ENCODE measurements around the gene TLR7. TPM values are rescaled to one million over a fixed set of nuclear protein-coding genes. Genes with fewer than 3 reads are reported as not detected.

Gene TLR7
- total RNA-seq, 1 donor from 2014 or later, result 0.04 TPM

DNA sequence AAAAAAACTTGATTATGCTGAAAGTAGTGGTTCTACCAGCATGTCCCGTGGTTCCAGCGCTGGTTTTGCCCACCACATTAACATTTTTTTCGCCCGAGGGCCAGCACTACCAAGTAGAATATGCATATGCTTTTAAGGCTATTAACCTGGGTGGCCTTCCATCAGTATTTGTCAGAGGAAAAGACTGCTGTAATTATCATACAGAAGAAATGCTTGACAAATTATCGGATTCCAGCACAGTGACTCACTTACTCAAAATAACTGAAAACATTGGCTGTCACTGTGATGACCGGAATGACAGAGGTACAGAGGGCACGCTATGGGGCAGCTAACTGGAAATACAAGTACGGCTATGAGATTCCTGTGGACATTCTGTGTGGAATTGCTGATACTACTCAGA is 41.1 kb upstream of the TLR7 start:
- DNase-seq (ENCODE audit: low spot score in 2 of 2, unreplicated experiment in 2 of 2), result no peak
- H3K27me3 Mint-ChIP-seq (ENCODE audit: low read depth), result peaks cover 3% of the 10 kb centered on the region
- H3K4me3 Mint-ChIP-seq, result no peak overlapping the region
- TF ChIP-seq, protein P1, sequence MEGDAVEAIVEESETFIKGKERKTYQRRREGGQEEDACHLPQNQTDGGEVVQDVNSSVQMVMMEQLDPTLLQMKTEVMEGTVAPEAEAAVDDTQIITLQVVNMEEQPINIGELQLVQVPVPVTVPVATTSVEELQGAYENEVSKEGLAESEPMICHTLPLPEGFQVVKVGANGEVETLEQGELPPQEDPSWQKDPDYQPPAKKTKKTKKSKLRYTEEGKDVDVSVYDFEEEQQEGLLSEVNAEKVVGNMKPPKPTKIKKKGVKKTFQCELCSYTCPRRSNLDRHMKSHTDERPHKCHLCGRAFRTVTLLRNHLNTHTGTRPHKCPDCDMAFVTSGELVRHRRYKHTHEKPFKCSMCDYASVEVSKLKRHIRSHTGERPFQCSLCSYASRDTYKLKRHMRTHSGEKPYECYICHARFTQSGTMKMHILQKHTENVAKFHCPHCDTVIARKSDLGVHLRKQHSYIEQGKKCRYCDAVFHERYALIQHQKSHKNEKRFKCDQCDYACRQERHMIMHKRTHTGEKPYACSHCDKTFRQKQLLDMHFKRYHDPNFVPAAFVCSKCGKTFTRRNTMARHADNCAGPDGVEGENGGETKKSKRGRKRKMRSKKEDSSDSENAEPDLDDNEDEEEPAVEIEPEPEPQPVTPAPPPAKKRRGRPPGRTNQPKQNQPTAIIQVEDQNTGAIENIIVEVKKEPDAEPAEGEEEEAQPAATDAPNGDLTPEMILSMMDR (IDR thresholded peaks at IDR 0.05; ENCODE audit: unreplicated experiment), result no peak
- no peak overlapping the region for H3K27ac Mint-ChIP-seq
- H3K36me3 Mint-ChIP-seq, result peaks cover 17% of the 10 kb centered on the region
- H3K4me1 Mint-ChIP-seq, result peaks cover 5% of the 10 kb centered on the region
- H3K9me3 Mint-ChIP-seq, result peaks cover 22% of the 10 kb centered on the region

DNA sequence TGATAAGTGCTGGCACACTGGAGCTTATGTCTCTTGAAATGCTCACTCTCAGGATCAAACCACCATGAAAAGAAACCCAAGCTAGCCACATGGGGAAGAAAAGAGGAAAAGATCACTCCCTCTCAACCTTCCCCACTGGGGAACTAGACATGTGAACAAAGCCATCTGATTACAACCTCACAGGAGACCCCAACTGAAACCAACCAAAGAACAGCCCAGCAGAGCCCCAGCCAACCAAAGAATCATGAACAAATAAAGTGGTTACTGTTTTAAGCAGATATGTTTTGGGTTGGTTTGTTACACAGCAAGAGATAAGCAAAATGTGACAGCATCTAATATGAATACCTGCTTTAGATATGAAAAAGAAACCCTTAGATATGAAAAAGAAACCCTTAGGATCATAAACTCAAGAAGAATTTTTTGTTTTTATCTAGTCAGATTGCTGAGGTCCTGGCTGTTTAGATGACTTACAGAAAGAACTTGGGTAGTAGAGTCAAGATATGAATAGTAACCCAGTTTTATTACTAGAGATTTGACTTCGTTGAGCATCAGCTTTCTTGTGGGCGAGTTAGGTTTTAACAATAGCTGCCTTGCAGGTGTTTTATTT is 23.7 kb upstream of the TLR7 start:
- no peaks in the 10 kb centered on the region for H3K4me1 Mint-ChIP-seq
- TF ChIP-seq, protein P1 (IDR thresholded peaks at IDR 0.05; ENCODE audit: unreplicated experiment), result no peak
- no peaks in the 10 kb centered on the region for H3K36me3 Mint-ChIP-seq
- no peak overlapping the region for H3K27ac Mint-ChIP-seq
- H3K27me3 Mint-ChIP-seq (ENCODE audit: low read depth), result no peaks in the 10 kb centered on the region
- H3K4me3 Mint-ChIP-seq, result no peak overlapping the region
- DNase-seq (ENCODE audit: low spot score in 2 of 2, unreplicated experiment in 2 of 2), result no peak
- H3K9me3 Mint-ChIP-seq, result peaks cover 24% of the 10 kb centered on the region

DNA sequence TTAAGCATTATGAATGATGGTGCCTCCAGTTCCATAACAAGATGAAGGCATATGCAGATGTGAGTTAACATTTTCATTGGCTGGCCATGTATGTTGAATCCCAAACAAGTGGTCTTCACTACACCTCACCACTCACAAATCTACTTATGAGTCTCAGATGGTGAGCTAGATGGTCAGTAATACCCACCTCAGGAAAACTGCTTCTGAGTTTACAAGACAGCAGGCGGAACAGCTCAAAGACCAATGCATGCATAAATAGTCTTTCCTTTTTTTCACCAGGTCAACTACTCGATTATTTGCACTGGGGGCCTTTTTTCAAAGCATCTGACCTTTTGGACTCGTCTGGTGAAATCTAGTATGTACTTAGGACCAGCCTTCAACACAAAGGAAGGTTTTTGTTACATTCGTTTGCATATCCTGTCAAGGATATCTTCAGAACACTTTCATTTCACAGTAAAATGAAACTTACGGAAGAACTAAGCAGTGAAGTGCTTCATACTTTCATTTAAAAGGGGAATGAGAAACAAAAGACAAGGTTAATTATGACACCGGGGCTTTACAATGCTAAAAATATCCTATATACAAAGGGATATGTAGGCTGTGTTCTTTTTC is 23.1 kb upstream of the TLR7 start:
- Mint-ChIP-seq H3K4me3 (no peak overlapping the region), H3K4me1 (no peaks in the 10 kb centered on the region), H3K9me3 (peaks cover 27% of the 10 kb centered on the region), H3K36me3 (no peaks in the 10 kb centered on the region), H3K27ac (no peak overlapping the region), H3K27me3 (ENCODE audit: low read depth) (no peaks in the 10 kb centered on the region)
- TF ChIP-seq, protein P1 (IDR thresholded peaks at IDR 0.05; ENCODE audit: unreplicated experiment), result no peak
- no peak for DNase-seq (ENCODE audit: low spot score in 2 of 2, unreplicated experiment in 2 of 2)

DNA sequence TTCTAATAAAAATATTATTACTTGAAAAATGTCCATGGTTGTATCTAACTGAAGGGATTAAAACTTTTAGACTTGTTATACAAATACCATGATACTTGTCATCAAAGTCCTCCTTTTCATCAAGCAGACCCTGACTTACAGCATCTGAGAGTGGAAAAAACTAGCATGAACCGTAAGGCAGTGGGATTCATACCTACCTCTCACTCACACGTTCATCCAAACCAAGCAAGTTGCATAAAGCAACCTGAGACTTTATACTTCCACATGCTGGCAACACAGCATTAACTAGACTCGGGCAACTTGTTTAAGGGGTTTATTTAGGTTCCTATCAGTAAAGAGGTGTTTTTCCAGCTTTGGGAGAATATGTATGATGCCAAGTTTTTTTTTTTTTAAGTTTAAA is 22.6 kb upstream of the TLR7 start:
- no peaks in the 10 kb centered on the region for H3K4me1 Mint-ChIP-seq
- no peak for DNase-seq (ENCODE audit: low spot score in 2 of 2, unreplicated experiment in 2 of 2)

DNA sequence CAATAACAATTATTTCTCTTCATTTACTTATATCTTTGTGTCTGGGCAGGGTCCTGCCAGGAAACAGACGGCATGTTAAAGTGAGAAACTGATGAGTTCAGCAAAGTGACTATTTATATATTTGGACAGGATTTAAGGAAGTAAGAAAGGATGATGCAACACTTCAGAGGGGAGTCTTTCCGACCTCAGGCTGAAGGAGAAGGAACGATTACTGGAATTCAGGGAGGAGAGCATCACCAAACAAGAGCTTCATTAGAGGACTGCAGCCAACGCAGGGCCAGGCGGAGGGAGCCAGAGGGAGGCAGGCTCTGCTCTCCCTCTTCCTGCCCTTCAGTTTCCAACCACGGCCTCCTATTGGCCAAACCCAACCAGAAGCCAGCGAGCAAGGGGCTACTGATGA is 1.5 kb upstream of the TLR7 start:
- H3K27ac Mint-ChIP-seq, result no peak overlapping the region
- no peak for DNase-seq (ENCODE audit: low spot score in 2 of 2, unreplicated experiment in 2 of 2)
- TF ChIP-seq, protein P1 (IDR thresholded peaks at IDR 0.05; ENCODE audit: unreplicated experiment), result no peak
- no peaks in the 10 kb centered on the region for H3K4me1 Mint-ChIP-seq
- no peak overlapping the region for H3K4me3 Mint-ChIP-seq
- no peaks in the 10 kb centered on the region for H3K27me3 Mint-ChIP-seq (ENCODE audit: low read depth)
- peaks cover 44% of the 10 kb centered on the region for H3K9me3 Mint-ChIP-seq
- peaks cover 2% of the 10 kb centered on the region for H3K36me3 Mint-ChIP-seq

More for the DNA sequence above, 22.6 kb upstream of the TLR7 start:
- TF ChIP-seq, protein P1 (IDR thresholded peaks at IDR 0.05; ENCODE audit: unreplicated experiment), result no peak
- no peak overlapping the region for H3K4me3 Mint-ChIP-seq
- no peak overlapping the region for H3K27ac Mint-ChIP-seq
- no peaks in the 10 kb centered on the region for H3K27me3 Mint-ChIP-seq (ENCODE audit: low read depth)
- peaks cover 31% of the 10 kb centered on the region for H3K9me3 Mint-ChIP-seq
- no peaks in the 10 kb centered on the region for H3K36me3 Mint-ChIP-seq
